WTC11 (cell line): ENCODE data around the gene TIFAB. TPM values are rescaled to one million over a fixed set of nuclear protein-coding genes. Genes with fewer than 3 reads are reported as not detected.

Experiments used
- ATAC-seq: fragments of 200-7000 bp; cut with Tn5 transposase; 2 replicates; pipeline ENCODE4 v1.10.0; 2021; ENCODE audit warnings: mild to moderate bottlenecking, moderate library complexity
- CTCF ChIA-PET: fragments of 300-600 bp; sonication (Branson Sonifier 250); formaldehyde crosslinking; loops from one replicate; lab custom pipeline; 2021; ENCODE audit warnings: antibody characterized with exemption; lab: Charles Lee
- POLR2A ChIA-PET: fragments of 350-600 bp; sonication (Branson Sonifier 250); formaldehyde crosslinking; loops from one replicate; lab custom pipeline; 2021; ENCODE audit warnings: antibody characterized with exemption; lab: Charles Lee
- DNase-seq: peaks from one replicate; pipeline ENCODE4 v3.0.0; 2021; ENCODE audit warnings: low spot score
- H3K27ac Mint-ChIP-seq: 2 replicates; pipeline ENCODE4 v1.8.0; 2021; ENCODE audit warnings: mixed read lengths
- H3K27me3 Mint-ChIP-seq: 2 replicates; pipeline ENCODE4 v1.8.0; 2021; ENCODE audit warnings: low read depth, mild to moderate bottlenecking, moderate library complexity, mixed read lengths
- H3K36me3 Mint-ChIP-seq: 2 replicates; pipeline ENCODE4 v1.8.0; 2021; ENCODE audit warnings: mixed read lengths
- H3K4me1 Mint-ChIP-seq: 2 replicates; pipeline ENCODE4 v1.8.0; 2022; ENCODE audit warnings: mixed read lengths
- H3K4me3 Mint-ChIP-seq: 2 replicates; pipeline ENCODE4 v1.8.0; 2021; ENCODE audit warnings: mild to moderate bottlenecking, moderate library complexity, mixed read lengths
- H3K9me3 Mint-ChIP-seq: 2 replicates; pipeline ENCODE4 v1.8.0; 2021; ENCODE audit warnings: mixed read lengths
- ARID4B ChIP-seq: sonication (generic); formaldehyde crosslinking; IDR thresholded peaks from 2 replicates; pipeline ENCODE4 v1.8.0; 2023; ENCODE audit warnings: missing genetic modification reagents, mild to moderate bottlenecking, borderline replicate concordance
- CREB1 ChIP-seq: sonication (generic); formaldehyde crosslinking; IDR thresholded peaks from 2 replicates; pipeline ENCODE4 v1.8.0; 2023; ENCODE audit warnings: mild to moderate bottlenecking, missing genetic modification reagents
- E2F4 ChIP-seq: sonication (generic); formaldehyde crosslinking; IDR thresholded peaks from 2 replicates; pipeline ENCODE4 v1.8.1; 2022; ENCODE audit warnings: low read depth, mild to moderate bottlenecking, moderate library complexity, missing genetic modification reagents, borderline replicate concordance
- GRHL2 ChIP-seq: fragments of 250-450 bp; sonication (Bioruptor Pico); IDR thresholded peaks from 2 replicates; pipeline ENCODE4 v1.8.0; 2022; ENCODE audit warnings: mild to moderate bottlenecking, moderate library complexity; ENCODE audit not compliant: insufficient replicate concordance, severe bottlenecking
- JAZF1 ChIP-seq: fragments of 250-450 bp; sonication (Bioruptor Pico); IDR thresholded peaks from 2 replicates; pipeline ENCODE4 v1.9.0; 2021; ENCODE audit warnings: moderate library complexity, mild to moderate bottlenecking, inconsistent platforms
- MYBL2 ChIP-seq: sonication (generic); formaldehyde crosslinking; IDR thresholded peaks from 2 replicates; pipeline ENCODE4 v1.8.1; 2023; ENCODE audit warnings: mild to moderate bottlenecking, moderate library complexity, missing genetic modification reagents
- NR2C2 ChIP-seq: sonication (generic); formaldehyde crosslinking; IDR thresholded peaks from 2 replicates; pipeline ENCODE4 v1.8.0; 2022; ENCODE audit warnings: mild to moderate bottlenecking, missing genetic modification reagents
- PREB ChIP-seq: sonication (generic); formaldehyde crosslinking; IDR thresholded peaks from 2 replicates; pipeline ENCODE4 v1.8.1; 2022; ENCODE audit warnings: mild to moderate bottlenecking, missing genetic modification reagents, moderate library complexity, borderline replicate concordance
- RELA ChIP-seq: sonication (generic); formaldehyde crosslinking; IDR thresholded peaks from 2 replicates; pipeline ENCODE4 v1.8.1; 2022; ENCODE audit warnings: missing genetic modification reagents, mild to moderate bottlenecking, borderline replicate concordance
- SP1 ChIP-seq: sonication (generic); formaldehyde crosslinking; conservative IDR thresholded peaks from 2 replicates; pipeline ENCODE4 v1.8.1; 2022; ENCODE audit warnings: missing genetic modification reagents
- TEAD1 ChIP-seq: sonication (generic); formaldehyde crosslinking; IDR thresholded peaks from 2 replicates; pipeline ENCODE4 v1.8.0; 2022; ENCODE audit warnings: mild to moderate bottlenecking, missing genetic modification reagents
- TEAD4 ChIP-seq: sonication (generic); formaldehyde crosslinking; IDR thresholded peaks from 2 replicates; pipeline ENCODE4 v1.8.0; 2022; ENCODE audit warnings: mild to moderate bottlenecking, missing genetic modification reagents
- ZBTB43 ChIP-seq: sonication (generic); formaldehyde crosslinking; IDR thresholded peaks from 2 replicates; pipeline ENCODE4 v1.8.1; 2023; ENCODE audit warnings: mild to moderate bottlenecking, missing genetic modification reagents
- ZNF317 ChIP-seq: sonication (generic); formaldehyde crosslinking; IDR thresholded peaks from 2 replicates; pipeline ENCODE4 v1.8.1; 2023; ENCODE audit warnings: low read depth, mild to moderate bottlenecking, moderate library complexity, missing genetic modification reagents, borderline replicate concordance
- ZNF423 ChIP-seq: fragments of 250-450 bp; sonication (Bioruptor Pico); IDR thresholded peaks from 2 replicates; pipeline ENCODE4 v2.1.2; 2022; ENCODE audit warnings: mild to moderate bottlenecking, moderate library complexity
- total RNA-seq: library from RNA; stranded (reverse); gene quantifications from 3 replicates; pipeline ENCODE4 v1.2.3, GENCODE V29; 2021
- TF ChIP-seq, protein P1 (sequence below): sonication (generic); formaldehyde crosslinking; IDR thresholded peaks from 2 replicates; pipeline ENCODE4 v1.8.1; 2022; ENCODE audit warnings: mild to moderate bottlenecking, moderate library complexity, missing genetic modification reagents
- TF ChIP-seq, protein P2 (sequence below): sonication (generic); formaldehyde crosslinking; IDR thresholded peaks from 2 replicates; pipeline ENCODE4 v1.8.0; 2022; ENCODE audit warnings: mild to moderate bottlenecking, missing genetic modification reagents
- TF ChIP-seq, protein P3 (sequence below): fragments of 250-450 bp; sonication (Bioruptor Pico); IDR thresholded peaks from 2 replicates; pipeline ENCODE4 v2.1.2; 2022; ENCODE audit warnings: mild to moderate bottlenecking, moderate library complexity
- TF ChIP-seq, protein P4 (sequence below): sonication (generic); formaldehyde crosslinking; IDR thresholded peaks from 2 replicates; pipeline ENCODE4 v1.8.0; 2022; ENCODE audit warnings: mild to moderate bottlenecking, missing genetic modification reagents

TIFAB gene
- total RNA-seq, 1 experiment from 2014 or later = not detected

- no peaks in the 10 kb centered on the region for H3K36me3 Mint-ChIP-seq
- H3K4me1 Mint-ChIP-seq = peaks cover 9% of the 10 kb centered on the region
- no peak for TF ChIP-seq TEAD4
- no peak for TF ChIP-seq GRHL2 (CRISPR knock-in tag)
- no peak for TF ChIP-seq NR2C2 (CRISPR knock-in tag)
- TF ChIP-seq PREB = no peak
- TF ChIP-seq MYBL2 (CRISPR knock-in tag) = no peak
- TF ChIP-seq, protein P1, sequence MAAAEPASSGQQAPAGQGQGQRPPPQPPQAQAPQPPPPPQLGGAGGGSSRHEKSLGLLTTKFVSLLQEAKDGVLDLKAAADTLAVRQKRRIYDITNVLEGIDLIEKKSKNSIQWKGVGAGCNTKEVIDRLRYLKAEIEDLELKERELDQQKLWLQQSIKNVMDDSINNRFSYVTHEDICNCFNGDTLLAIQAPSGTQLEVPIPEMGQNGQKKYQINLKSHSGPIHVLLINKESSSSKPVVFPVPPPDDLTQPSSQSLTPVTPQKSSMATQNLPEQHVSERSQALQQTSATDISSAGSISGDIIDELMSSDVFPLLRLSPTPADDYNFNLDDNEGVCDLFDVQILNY (CRISPR knock-in tag) = no peak
- no peak for TF ChIP-seq JAZF1 (CRISPR knock-in tag)
- TF ChIP-seq ZNF423 = no peak
- no peak for TF ChIP-seq TEAD1 (CRISPR knock-in tag)
- TF ChIP-seq E2F4 = no peak
- no peak for TF ChIP-seq CREB1 (CRISPR knock-in tag)
- no peak for TF ChIP-seq RELA (CRISPR knock-in tag)
- DNase-seq (no peak), ATAC-seq (no peak)
- H3K9me3 Mint-ChIP-seq = no peaks in the 10 kb centered on the region
- no peak overlapping the region for H3K27ac Mint-ChIP-seq
- H3K27me3 Mint-ChIP-seq = no peaks in the 10 kb centered on the region
- POLR2A ChIA-PET = no interaction called here
- no peak overlapping the region for H3K4me3 Mint-ChIP-seq
- CTCF ChIA-PET = interaction anchor here (1.0 to 2.9 kb wide), 6 partner anchors 13 to 219 kb away, joined by 3 to 14 read pairs (median 4); no protein-coding TSS in a partner anchor
Observed at GRCh38 chr5:135444360-135444759, 7.8 kb downstream of the TIFAB start.

GRCh38 chr5:135443161-135443960, 8.8 kb downstream of the TIFAB start:
- Mint-ChIP-seq H3K4me1 (peaks cover 8% of the 10 kb centered on the region), H3K4me3 (no peak overlapping the region), H3K9me3 (no peaks in the 10 kb centered on the region), H3K27me3 (no peaks in the 10 kb centered on the region), H3K36me3 (no peaks in the 10 kb centered on the region), H3K27ac (no peak overlapping the region)
- CTCF ChIA-PET = interaction anchor here (2.0 to 2.9 kb wide), 2 partner anchors 14 to 23 kb away, joined by 12 to 14 read pairs; no protein-coding TSS in a partner anchor
- ATAC-seq = no peak; the same call in 1 of the 2 replicates
- POLR2A ChIA-PET = no interaction called here
- no peak for DNase-seq
- TF ChIP-seq, protein P2, sequence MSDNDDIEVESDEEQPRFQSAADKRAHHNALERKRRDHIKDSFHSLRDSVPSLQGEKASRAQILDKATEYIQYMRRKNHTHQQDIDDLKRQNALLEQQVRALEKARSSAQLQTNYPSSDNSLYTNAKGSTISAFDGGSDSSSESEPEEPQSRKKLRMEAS (CRISPR knock-in tag) = no peak
- no peak for TF ChIP-seq ZBTB43 (CRISPR knock-in tag)
- TF ChIP-seq ARID4B (CRISPR knock-in tag) = no peak
- TF ChIP-seq ZNF423 = no peak
- no peak for TF ChIP-seq ZNF317 (CRISPR knock-in tag)
- TF ChIP-seq, protein P3, sequence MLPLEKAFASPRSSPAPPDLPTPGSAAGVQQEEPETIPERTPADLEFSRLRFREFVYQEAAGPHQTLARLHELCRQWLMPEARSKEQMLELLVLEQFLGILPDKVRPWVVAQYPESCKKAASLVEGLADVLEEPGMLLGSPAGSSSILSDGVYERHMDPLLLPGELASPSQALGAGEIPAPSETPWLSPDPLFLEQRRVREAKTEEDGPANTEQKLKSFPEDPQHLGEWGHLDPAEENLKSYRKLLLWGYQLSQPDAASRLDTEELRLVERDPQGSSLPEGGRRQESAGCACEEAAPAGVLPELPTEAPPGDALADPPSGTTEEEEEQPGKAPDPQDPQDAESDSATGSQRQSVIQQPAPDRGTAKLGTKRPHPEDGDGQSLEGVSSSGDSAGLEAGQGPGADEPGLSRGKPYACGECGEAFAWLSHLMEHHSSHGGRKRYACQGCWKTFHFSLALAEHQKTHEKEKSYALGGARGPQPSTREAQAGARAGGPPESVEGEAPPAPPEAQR (CRISPR knock-in tag) = no peak
- no peak for TF ChIP-seq SP1 (CRISPR knock-in tag)
- TF ChIP-seq, protein P4, sequence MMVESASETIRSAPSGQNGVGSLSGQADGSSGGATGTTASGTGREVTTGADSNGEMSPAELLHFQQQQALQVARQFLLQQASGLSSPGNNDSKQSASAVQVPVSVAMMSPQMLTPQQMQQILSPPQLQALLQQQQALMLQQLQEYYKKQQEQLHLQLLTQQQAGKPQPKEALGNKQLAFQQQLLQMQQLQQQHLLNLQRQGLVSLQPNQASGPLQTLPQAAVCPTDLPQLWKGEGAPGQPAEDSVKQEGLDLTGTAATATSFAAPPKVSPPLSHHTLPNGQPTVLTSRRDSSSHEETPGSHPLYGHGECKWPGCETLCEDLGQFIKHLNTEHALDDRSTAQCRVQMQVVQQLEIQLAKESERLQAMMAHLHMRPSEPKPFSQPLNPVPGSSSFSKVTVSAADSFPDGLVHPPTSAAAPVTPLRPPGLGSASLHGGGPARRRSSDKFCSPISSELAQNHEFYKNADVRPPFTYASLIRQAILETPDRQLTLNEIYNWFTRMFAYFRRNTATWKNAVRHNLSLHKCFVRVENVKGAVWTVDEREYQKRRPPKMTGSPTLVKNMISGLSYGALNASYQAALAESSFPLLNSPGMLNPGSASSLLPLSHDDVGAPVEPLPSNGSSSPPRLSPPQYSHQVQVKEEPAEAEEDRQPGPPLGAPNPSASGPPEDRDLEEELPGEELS (CRISPR knock-in tag) = no peak
